GM23338 (cell line): ENCODE data around the gene HLA-DMB. TPM values are rescaled to one million over a fixed set of nuclear protein-coding genes. Genes with fewer than 3 reads are reported as not detected.

Source experiments
- ATAC-seq: fragments of 200-7000 bp; cut with Tn5 transposase; 3 replicates; pipeline ENCODE4 v1.9.1; 2020
- DNase-seq: peaks from one replicate; pipeline ENCODE4 v3.0.0-alpha.2; 2015; ENCODE audit warnings: low spot score
- H2AFZ ChIP-seq: fragments of 200-600 bp; sonication (generic); 2 replicates; pipeline ENCODE4 v1.8.0; 2016; ENCODE audit warnings: antibody characterized with exemption, mild to moderate bottlenecking, moderate library complexity
- H3F3A ChIP-seq: fragments of 200-600 bp; sonication (generic); replicated peaks from 2 replicates; pipeline ENCODE4 v1.8.0; 2017; ENCODE audit warnings: antibody characterized with exemption, mixed run types, low read depth
- H3K27ac ChIP-seq: fragments of 200-600 bp; sonication (generic); 2 replicates; pipeline ENCODE4 v1.6.1; 2016; ENCODE audit warnings: low read depth
- H3K27me3 ChIP-seq: fragments of 200-600 bp; sonication (generic); 2 replicates; pipeline ENCODE4 v1.8.0; 2016; ENCODE audit warnings: mild to moderate bottlenecking, mixed run types, moderate library complexity; ENCODE audit not compliant: insufficient read depth
- H3K36me3 ChIP-seq: fragments of 200-600 bp; sonication (generic); 2 replicates; pipeline ENCODE4 v1.8.0; 2016; ENCODE audit warnings: mild to moderate bottlenecking; ENCODE audit not compliant: insufficient read depth
- H3K4me1 ChIP-seq: fragments of 200-600 bp; sonication (generic); 2 replicates; pipeline ENCODE4 v1.8.0; 2016; ENCODE audit warnings: mild to moderate bottlenecking, moderate library complexity; ENCODE audit not compliant: insufficient read depth
- H3K4me2 ChIP-seq: fragments of 200-600 bp; sonication (generic); 2 replicates; pipeline ENCODE4 v1.7.1; 2017; ENCODE audit warnings: mixed run types
- H3K4me3 ChIP-seq: fragments of 200-600 bp; sonication (generic); 2 replicates; pipeline ENCODE4 v1.6.1; 2016; ENCODE audit warnings: mixed run types
- H3K79me2 ChIP-seq: fragments of 200-600 bp; sonication (generic); replicated peaks from 2 replicates; pipeline ENCODE4 v1.8.0; 2017; ENCODE audit warnings: mild to moderate bottlenecking; ENCODE audit not compliant: insufficient read depth
- H3K9me2 ChIP-seq: fragments of 200-600 bp; sonication (generic); 2 replicates; pipeline ENCODE4 v1.8.0; 2017; ENCODE audit not compliant: insufficient read depth
- H4K20me1 ChIP-seq: fragments of 200-600 bp; sonication (generic); replicated peaks from 2 replicates; pipeline ENCODE4 v1.8.0; 2017; ENCODE audit warnings: mild to moderate bottlenecking; ENCODE audit not compliant: insufficient read depth
- H3K27ac Mint-ChIP-seq: 2 replicates; pipeline ENCODE4 v1.8.0; 2020; ENCODE audit warnings: inconsistent platforms, mild to moderate bottlenecking, moderate library complexity, mixed read lengths
- H3K27me3 Mint-ChIP-seq: 3 replicates; pipeline ENCODE4 v1.8.0; 2022; ENCODE audit warnings: low read depth, mild to moderate bottlenecking, moderate library complexity, mixed read lengths, inconsistent platforms; ENCODE audit not compliant: insufficient read depth, poor library complexity
- H3K36me3 Mint-ChIP-seq: 3 replicates; pipeline ENCODE4 v1.8.0; 2021; ENCODE audit warnings: low read depth, mild to moderate bottlenecking, inconsistent platforms, moderate library complexity, mixed read lengths
- H3K4me1 Mint-ChIP-seq: 3 replicates; pipeline ENCODE4 v1.8.0; 2020; ENCODE audit warnings: mild to moderate bottlenecking, inconsistent platforms, mixed read lengths
- H3K4me3 Mint-ChIP-seq: 3 replicates; pipeline ENCODE4 v1.8.0; 2021; ENCODE audit warnings: moderate library complexity, mild to moderate bottlenecking, inconsistent platforms, mixed read lengths
- H3K9me3 Mint-ChIP-seq: 3 replicates; pipeline ENCODE4 v1.8.0; 2020; ENCODE audit warnings: moderate library complexity, mild to moderate bottlenecking, inconsistent platforms, mixed read lengths
- CREB1 ChIP-seq: fragments of 250-450 bp; sonication (Bioruptor Pico); IDR thresholded peaks from 2 replicates; pipeline ENCODE4 v1.5.0; 2020; ENCODE audit warnings: low read depth, mild to moderate bottlenecking, moderate library complexity
- EZH2 ChIP-seq: fragments of 200-600 bp; sonication (generic); IDR thresholded peaks from one replicate; pipeline ENCODE4 v1.8.0; 2017; ENCODE audit warnings: antibody characterized with exemption, mild to moderate bottlenecking, low read depth; ENCODE audit not compliant: unreplicated experiment
- EZH2phosphoT487 ChIP-seq: fragments of 200-600 bp; sonication (generic); IDR thresholded peaks from one replicate; pipeline ENCODE4 v1.8.1; 2018; ENCODE audit warnings: antibody characterized with exemption; ENCODE audit not compliant: unreplicated experiment
- JUNB ChIP-seq: IDR thresholded peaks from one replicate; pipeline ENCODE4 v1.6.1; 2016; ENCODE audit warnings: antibody characterized with exemption; ENCODE audit not compliant: unreplicated experiment
- NANOG ChIP-seq: IDR thresholded peaks from 2 replicates; pipeline ENCODE4 v1.6.1; 2016; ENCODE audit warnings: antibody characterized with exemption, borderline replicate concordance
- POLR2AphosphoS5 ChIP-seq: IDR thresholded peaks from 2 replicates; pipeline ENCODE4 v1.6.1; 2016; ENCODE audit warnings: antibody characterized with exemption, low read depth
- STAT1 ChIP-seq: IDR thresholded peaks from one replicate; pipeline ENCODE4 v1.6.1; 2016; ENCODE audit warnings: antibody characterized with exemption; ENCODE audit not compliant: unreplicated experiment
- ZNF114 ChIP-seq: fragments of 250-450 bp; sonication (Bioruptor Pico); IDR thresholded peaks from 2 replicates; pipeline ENCODE4 v1.5.0; 2020; ENCODE audit warnings: mild to moderate bottlenecking, moderate library complexity
- ZNF331 ChIP-seq: fragments of 250-450 bp; sonication (Bioruptor Pico); IDR thresholded peaks from 2 replicates; pipeline ENCODE4 v1.5.0; 2020; ENCODE audit warnings: low read depth, mild to moderate bottlenecking, moderate library complexity
- polyA plus RNA-seq: library from polyadenylated mRNA; unstranded; fragments of >200 nt; fragmentation: Nextera tagmentation; extraction: Ambion mirVana; gene quantifications from 2 replicates; pipeline ENCODE4 v1.2.1, GENCODE V29; 2016
- total RNA-seq: library from RNA; depleted of rRNA; stranded (reverse); fragments of >200 nt; shearing (Covaris generic); gene quantifications from 2 replicates; pipeline ENCODE4 v1.2.3, GENCODE V29; 2014
- TF ChIP-seq, protein P1 (sequence below): fragments of 250-450 bp; sonication (Bioruptor Pico); IDR thresholded peaks from 2 replicates; pipeline ENCODE4 v1.5.0; 2020; ENCODE audit warnings: mild to moderate bottlenecking, moderate library complexity
- TF ChIP-seq, protein P2 (sequence below), 2 experiments: fragments of 200-600 bp in 1 of 2; sonication (generic) in 1 of 2; conservative IDR thresholded peaks; 2 replicates each; pipeline versions ENCODE4 v1.5.1 to v1.6.1; 2016 to 2017; ENCODE audit warnings: antibody characterized with exemption in 2 of 2, low read depth in 2 of 2, mild to moderate bottlenecking in 2 of 2, moderate library complexity in 1 of 2
- TF ChIP-seq, protein P3 (sequence below): IDR thresholded peaks from one replicate; pipeline ENCODE4 v1.6.1; 2018; ENCODE audit warnings: antibody characterized with exemption; ENCODE audit not compliant: unreplicated experiment
- TF ChIP-seq, protein P4 (sequence below): IDR thresholded peaks from 2 replicates; pipeline ENCODE4 v1.6.1; 2016; ENCODE audit warnings: antibody characterized with exemption

The HLA-DMB gene
- total and polyA plus RNA-seq, 2 experiments from 2014 or later, result 0.70 to 1.6 TPM

DNA sequence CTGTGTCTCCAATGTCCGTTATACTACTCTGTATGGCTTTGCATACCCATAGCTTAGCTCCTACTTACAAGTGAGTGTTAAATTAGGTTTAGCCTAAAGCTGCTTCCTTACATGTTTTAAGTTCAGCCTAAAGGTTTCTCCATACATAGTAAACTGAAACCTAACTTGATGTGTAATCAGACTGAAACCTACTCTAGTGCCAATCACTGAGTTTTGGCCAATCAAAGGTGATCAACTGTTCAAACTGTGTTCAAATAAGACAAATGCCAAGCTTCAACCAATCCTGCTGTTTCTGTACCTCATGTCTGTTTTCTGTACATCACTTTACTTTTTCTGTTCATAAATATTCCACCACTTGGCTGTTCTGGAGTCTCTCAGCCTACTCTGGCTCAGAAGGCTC lies 48.5 kb upstream of the HLA-DMB start:
- no peaks in the 10 kb centered on the region for H3K36me3 Mint-ChIP-seq

More for the DNA sequence above, 48.5 kb upstream of the HLA-DMB start:
- Histone ChIP-seq H3F3A (peaks cover 4% of the 10 kb centered on the region; the same call in 1 of the 2 replicates), H3K27me3 (no peaks in the 10 kb centered on the region), H3K4me3 (no peak overlapping the region), H3K4me1 (peaks cover 4% of the 10 kb centered on the region; the same call in 1 of the 2 replicates), H4K20me1 (no peaks in the 10 kb centered on the region; the same call in 1 of the 2 replicates), H3K9me2 (no peaks in the 10 kb centered on the region), H2AFZ (peak overlapping the region; percentile 80), H3K4me2 (no peak overlapping the region), H3K27ac (no peak overlapping the region), H3K36me3 (no peaks in the 10 kb centered on the region), H3K79me2 (no peaks in the 10 kb centered on the region)
- H3K27me3 Mint-ChIP-seq, result peaks cover 4% of the 10 kb centered on the region
- H3K9me3 Mint-ChIP-seq, result no peaks in the 10 kb centered on the region
- no peak overlapping the region for H3K27ac Mint-ChIP-seq
- H3K4me3 Mint-ChIP-seq, result no peak overlapping the region
- TF ChIP-seq EZH2 (no peak), ZNF114 (CRISPR knock-in tag) (no peak), NANOG (no peak), POLR2AphosphoS5 (no peak), CREB1 (CRISPR knock-in tag) (no peak), STAT1 (no peak), ZNF331 (CRISPR knock-in tag) (no peak), JUNB (no peak), EZH2phosphoT487 (no peak)
- TF ChIP-seq, protein P1, sequence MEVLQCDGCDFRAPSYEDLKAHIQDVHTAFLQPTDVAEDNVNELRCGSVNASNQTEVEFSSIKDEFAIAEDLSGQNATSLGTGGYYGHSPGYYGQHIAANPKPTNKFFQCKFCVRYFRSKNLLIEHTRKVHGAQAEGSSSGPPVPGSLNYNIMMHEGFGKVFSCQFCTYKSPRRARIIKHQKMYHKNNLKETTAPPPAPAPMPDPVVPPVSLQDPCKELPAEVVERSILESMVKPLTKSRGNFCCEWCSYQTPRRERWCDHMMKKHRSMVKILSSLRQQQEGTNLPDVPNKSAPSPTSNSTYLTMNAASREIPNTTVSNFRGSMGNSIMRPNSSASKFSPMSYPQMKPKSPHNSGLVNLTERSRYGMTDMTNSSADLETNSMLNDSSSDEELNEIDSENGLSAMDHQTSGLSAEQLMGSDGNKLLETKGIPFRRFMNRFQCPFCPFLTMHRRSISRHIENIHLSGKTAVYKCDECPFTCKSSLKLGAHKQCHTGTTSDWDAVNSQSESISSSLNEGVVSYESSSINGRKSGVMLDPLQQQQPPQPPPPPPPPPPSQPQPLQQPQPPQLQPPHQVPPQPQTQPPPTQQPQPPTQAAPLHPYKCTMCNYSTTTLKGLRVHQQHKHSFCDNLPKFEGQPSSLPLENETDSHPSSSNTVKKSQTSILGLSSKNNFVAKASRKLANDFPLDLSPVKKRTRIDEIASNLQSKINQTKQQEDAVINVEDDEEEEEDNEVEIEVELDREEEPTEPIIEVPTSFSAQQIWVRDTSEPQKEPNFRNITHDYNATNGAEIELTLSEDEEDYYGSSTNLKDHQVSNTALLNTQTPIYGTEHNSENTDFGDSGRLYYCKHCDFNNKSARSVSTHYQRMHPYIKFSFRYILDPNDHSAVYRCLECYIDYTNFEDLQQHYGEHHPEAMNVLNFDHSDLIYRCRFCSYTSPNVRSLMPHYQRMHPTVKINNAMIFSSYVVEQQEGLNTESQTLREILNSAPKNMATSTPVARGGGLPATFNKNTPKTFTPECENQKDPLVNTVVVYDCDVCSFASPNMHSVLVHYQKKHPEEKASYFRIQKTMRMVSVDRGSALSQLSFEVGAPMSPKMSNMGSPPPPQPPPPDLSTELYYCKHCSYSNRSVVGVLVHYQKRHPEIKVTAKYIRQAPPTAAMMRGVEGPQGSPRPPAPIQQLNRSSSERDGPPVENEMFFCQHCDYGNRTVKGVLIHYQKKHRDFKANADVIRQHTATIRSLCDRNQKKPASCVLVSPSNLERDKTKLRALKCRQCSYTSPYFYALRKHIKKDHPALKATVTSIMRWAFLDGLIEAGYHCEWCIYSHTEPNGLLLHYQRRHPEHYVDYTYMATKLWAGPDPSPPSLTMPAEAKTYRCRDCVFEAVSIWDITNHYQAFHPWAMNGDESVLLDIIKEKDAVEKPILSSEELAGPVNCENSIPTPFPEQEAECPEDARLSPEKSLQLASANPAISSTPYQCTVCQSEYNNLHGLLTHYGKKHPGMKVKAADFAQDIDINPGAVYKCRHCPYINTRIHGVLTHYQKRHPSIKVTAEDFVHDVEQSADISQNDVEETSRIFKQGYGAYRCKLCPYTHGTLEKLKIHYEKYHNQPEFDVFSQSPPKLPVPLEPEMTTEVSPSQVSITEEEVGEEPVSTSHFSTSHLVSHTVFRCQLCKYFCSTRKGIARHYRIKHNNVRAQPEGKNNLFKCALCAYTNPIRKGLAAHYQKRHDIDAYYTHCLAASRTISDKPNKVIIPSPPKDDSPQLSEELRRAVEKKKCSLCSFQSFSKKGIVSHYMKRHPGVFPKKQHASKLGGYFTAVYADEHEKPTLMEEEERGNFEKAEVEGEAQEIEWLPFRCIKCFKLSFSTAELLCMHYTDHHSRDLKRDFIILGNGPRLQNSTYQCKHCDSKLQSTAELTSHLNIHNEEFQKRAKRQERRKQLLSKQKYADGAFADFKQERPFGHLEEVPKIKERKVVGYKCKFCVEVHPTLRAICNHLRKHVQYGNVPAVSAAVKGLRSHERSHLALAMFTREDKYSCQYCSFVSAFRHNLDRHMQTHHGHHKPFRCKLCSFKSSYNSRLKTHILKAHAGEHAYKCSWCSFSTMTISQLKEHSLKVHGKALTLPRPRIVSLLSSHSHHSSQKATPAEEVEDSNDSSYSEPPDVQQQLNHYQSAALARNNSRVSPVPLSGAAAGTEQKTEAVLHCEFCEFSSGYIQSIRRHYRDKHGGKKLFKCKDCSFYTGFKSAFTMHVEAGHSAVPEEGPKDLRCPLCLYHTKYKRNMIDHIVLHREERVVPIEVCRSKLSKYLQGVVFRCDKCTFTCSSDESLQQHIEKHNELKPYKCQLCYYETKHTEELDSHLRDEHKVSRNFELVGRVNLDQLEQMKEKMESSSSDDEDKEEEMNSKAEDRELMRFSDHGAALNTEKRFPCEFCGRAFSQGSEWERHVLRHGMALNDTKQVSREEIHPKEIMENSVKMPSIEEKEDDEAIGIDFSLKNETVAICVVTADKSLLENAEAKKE (CRISPR knock-in tag), result no peak
- TF ChIP-seq, protein P2, sequence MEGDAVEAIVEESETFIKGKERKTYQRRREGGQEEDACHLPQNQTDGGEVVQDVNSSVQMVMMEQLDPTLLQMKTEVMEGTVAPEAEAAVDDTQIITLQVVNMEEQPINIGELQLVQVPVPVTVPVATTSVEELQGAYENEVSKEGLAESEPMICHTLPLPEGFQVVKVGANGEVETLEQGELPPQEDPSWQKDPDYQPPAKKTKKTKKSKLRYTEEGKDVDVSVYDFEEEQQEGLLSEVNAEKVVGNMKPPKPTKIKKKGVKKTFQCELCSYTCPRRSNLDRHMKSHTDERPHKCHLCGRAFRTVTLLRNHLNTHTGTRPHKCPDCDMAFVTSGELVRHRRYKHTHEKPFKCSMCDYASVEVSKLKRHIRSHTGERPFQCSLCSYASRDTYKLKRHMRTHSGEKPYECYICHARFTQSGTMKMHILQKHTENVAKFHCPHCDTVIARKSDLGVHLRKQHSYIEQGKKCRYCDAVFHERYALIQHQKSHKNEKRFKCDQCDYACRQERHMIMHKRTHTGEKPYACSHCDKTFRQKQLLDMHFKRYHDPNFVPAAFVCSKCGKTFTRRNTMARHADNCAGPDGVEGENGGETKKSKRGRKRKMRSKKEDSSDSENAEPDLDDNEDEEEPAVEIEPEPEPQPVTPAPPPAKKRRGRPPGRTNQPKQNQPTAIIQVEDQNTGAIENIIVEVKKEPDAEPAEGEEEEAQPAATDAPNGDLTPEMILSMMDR (conservative IDR thresholded peaks at IDR 0.05; ENCODE audit: low read depth in 2 of 2), result no peak
- TF ChIP-seq, protein P3, sequence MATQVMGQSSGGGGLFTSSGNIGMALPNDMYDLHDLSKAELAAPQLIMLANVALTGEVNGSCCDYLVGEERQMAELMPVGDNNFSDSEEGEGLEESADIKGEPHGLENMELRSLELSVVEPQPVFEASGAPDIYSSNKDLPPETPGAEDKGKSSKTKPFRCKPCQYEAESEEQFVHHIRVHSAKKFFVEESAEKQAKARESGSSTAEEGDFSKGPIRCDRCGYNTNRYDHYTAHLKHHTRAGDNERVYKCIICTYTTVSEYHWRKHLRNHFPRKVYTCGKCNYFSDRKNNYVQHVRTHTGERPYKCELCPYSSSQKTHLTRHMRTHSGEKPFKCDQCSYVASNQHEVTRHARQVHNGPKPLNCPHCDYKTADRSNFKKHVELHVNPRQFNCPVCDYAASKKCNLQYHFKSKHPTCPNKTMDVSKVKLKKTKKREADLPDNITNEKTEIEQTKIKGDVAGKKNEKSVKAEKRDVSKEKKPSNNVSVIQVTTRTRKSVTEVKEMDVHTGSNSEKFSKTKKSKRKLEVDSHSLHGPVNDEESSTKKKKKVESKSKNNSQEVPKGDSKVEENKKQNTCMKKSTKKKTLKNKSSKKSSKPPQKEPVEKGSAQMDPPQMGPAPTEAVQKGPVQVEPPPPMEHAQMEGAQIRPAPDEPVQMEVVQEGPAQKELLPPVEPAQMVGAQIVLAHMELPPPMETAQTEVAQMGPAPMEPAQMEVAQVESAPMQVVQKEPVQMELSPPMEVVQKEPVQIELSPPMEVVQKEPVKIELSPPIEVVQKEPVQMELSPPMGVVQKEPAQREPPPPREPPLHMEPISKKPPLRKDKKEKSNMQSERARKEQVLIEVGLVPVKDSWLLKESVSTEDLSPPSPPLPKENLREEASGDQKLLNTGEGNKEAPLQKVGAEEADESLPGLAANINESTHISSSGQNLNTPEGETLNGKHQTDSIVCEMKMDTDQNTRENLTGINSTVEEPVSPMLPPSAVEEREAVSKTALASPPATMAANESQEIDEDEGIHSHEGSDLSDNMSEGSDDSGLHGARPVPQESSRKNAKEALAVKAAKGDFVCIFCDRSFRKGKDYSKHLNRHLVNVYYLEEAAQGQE, result no peak
- TF ChIP-seq, protein P4, sequence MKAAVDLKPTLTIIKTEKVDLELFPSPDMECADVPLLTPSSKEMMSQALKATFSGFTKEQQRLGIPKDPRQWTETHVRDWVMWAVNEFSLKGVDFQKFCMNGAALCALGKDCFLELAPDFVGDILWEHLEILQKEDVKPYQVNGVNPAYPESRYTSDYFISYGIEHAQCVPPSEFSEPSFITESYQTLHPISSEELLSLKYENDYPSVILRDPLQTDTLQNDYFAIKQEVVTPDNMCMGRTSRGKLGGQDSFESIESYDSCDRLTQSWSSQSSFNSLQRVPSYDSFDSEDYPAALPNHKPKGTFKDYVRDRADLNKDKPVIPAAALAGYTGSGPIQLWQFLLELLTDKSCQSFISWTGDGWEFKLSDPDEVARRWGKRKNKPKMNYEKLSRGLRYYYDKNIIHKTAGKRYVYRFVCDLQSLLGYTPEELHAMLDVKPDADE, result no peak
- H3K4me1 Mint-ChIP-seq, result peaks cover 13% of the 10 kb centered on the region
- DNase-seq, result no peak
- ATAC-seq, result no peak
